Liver (tissue), 9 donors: ENCODE data around the gene KRTAP5-1. TPM values are rescaled to one million over a fixed set of nuclear protein-coding genes. Genes with fewer than 3 reads are reported as not detected.

Experiments
- DNase-seq: peaks from one replicate; pipeline ENCODE4 v3.0.0-alpha.2; 2017; ENCODE audit warnings: low spot score
- H3K27ac ChIP-seq, 2 donors: one replicate each; pipeline ENCODE4 v1.7.0; 2013; ENCODE audit warnings: inconsistent platforms in 2 of 2, low read length in 2 of 2, control low read depth in 1 of 2, low read depth in 1 of 2, mild to moderate bottlenecking in 1 of 2
- H3K27me3 ChIP-seq, 4 donors: one replicate each; pipeline versions ENCODE4 v1.6.1 to v1.7.0; 2013; ENCODE audit warnings: low read length in 3 of 4, inconsistent platforms in 1 of 4, mild to moderate bottlenecking in 1 of 4, moderate library complexity in 1 of 4; ENCODE audit not compliant: control insufficient read depth in 4 of 4, insufficient read depth in 4 of 4
- H3K36me3 ChIP-seq, 4 donors: one replicate each; pipeline versions ENCODE4 v1.6.1 to v1.7.0; 2013; ENCODE audit warnings: low read length in 3 of 4, mild to moderate bottlenecking in 3 of 4, low read depth in 1 of 4, moderate library complexity in 1 of 4; ENCODE audit not compliant: control insufficient read depth in 4 of 4, insufficient read depth in 3 of 4
- H3K4me1 ChIP-seq, 4 donors: one replicate each; pipeline versions ENCODE4 v1.6.1 to v1.7.0; 2013; ENCODE audit warnings: low read length in 3 of 4, mild to moderate bottlenecking in 3 of 4, moderate library complexity in 1 of 4; ENCODE audit not compliant: control insufficient read depth in 4 of 4, insufficient read depth in 4 of 4
- H3K4me3 ChIP-seq, 3 donors: one replicate each; pipeline versions ENCODE4 v1.6.1 to v1.7.0; 2013; ENCODE audit warnings: low read length in 3 of 3, control low read depth in 1 of 3, low read depth in 1 of 3, mild to moderate bottlenecking in 1 of 3
- H3K9ac ChIP-seq, 2 donors: one replicate each; pipeline ENCODE4 v1.7.0; 2013; ENCODE audit warnings: low read length in 2 of 2, mild to moderate bottlenecking in 2 of 2, moderate library complexity in 2 of 2, control low read depth in 1 of 2, low read depth in 1 of 2
- H3K9me3 ChIP-seq, 4 donors: one replicate each; pipeline versions ENCODE4 v1.6.1 to v1.7.0; 2013; ENCODE audit warnings: low read length in 3 of 4; ENCODE audit not compliant: control insufficient read depth in 4 of 4
- ATF3 ChIP-seq: IDR thresholded peaks from 2 replicates; pipeline ENCODE4 v1.6.1; 2016; ENCODE audit warnings: antibody characterized with exemption
- CTCF ChIP-seq: fragments of 150-350 bp; IDR thresholded peaks from 2 replicates; pipeline ENCODE4 v1.5.1; 2017; ENCODE audit warnings: improper control_type of control experiment, low read depth, low read length; ENCODE audit not compliant: missing input control
- EGR1 ChIP-seq, 2 donors: IDR thresholded peaks; 2 replicates each; pipeline ENCODE4 v1.6.1; 2016 to 2018; ENCODE audit warnings: antibody characterized with exemption in 2 of 2, low read depth in 2 of 2
- FOXA1 ChIP-seq: IDR thresholded peaks from 2 replicates; pipeline ENCODE4 v1.6.1; 2016; ENCODE audit warnings: antibody characterized with exemption
- FOXA2 ChIP-seq: IDR thresholded peaks from 2 replicates; pipeline ENCODE4 v1.6.1; 2016; ENCODE audit warnings: antibody characterized with exemption
- GABPA ChIP-seq, 2 donors: IDR thresholded peaks in 1 of 2; conservative IDR thresholded peaks in 1 of 2; 2 replicates each; pipeline ENCODE4 v1.6.1; 2016; ENCODE audit warnings: antibody characterized with exemption in 2 of 2, mild to moderate bottlenecking in 1 of 2, moderate library complexity in 1 of 2
- HNF4A ChIP-seq, 2 donors: conservative IDR thresholded peaks; 2 replicates each; pipeline ENCODE4 v1.6.1; 2016; ENCODE audit warnings: antibody characterized with exemption in 2 of 2, mild to moderate bottlenecking in 2 of 2
- HNF4G ChIP-seq: IDR thresholded peaks from 2 replicates; pipeline ENCODE4 v1.6.1; 2016; ENCODE audit warnings: antibody characterized with exemption
- JUND ChIP-seq, 2 donors: IDR thresholded peaks; 2 replicates each; pipeline ENCODE4 v1.6.1; 2016; ENCODE audit warnings: antibody characterized with exemption in 2 of 2
- MAX ChIP-seq: IDR thresholded peaks from 2 replicates; pipeline ENCODE4 v1.6.1; 2016; ENCODE audit warnings: antibody characterized with exemption
- NR2F2 ChIP-seq: IDR thresholded peaks from 2 replicates; pipeline ENCODE4 v1.6.1; 2016; ENCODE audit warnings: antibody characterized with exemption
- RAD21 ChIP-seq, 2 donors: IDR thresholded peaks; 2 replicates each; pipeline ENCODE4 v1.6.1; 2016; ENCODE audit warnings: antibody characterized with exemption in 2 of 2, mild to moderate bottlenecking in 2 of 2
- REST ChIP-seq: IDR thresholded peaks from 2 replicates; pipeline ENCODE4 v1.6.1; 2016; ENCODE audit warnings: antibody characterized with exemption, mild to moderate bottlenecking
- RXRA ChIP-seq, 2 donors: IDR thresholded peaks; 2 replicates each; pipeline ENCODE4 v1.6.1; 2017 to 2018; ENCODE audit warnings: antibody characterized with exemption in 2 of 2, mild to moderate bottlenecking in 1 of 2
- SP1 ChIP-seq: IDR thresholded peaks from 2 replicates; pipeline ENCODE4 v1.6.1; 2018; ENCODE audit warnings: antibody characterized with exemption, mild to moderate bottlenecking
- TAF1 ChIP-seq: conservative IDR thresholded peaks from 2 replicates; pipeline ENCODE4 v1.6.1; 2016; ENCODE audit warnings: antibody characterized with exemption, mild to moderate bottlenecking
- YY1 ChIP-seq: IDR thresholded peaks from 2 replicates; pipeline ENCODE4 v1.6.1; 2016; ENCODE audit warnings: antibody characterized with exemption, mild to moderate bottlenecking
- ZBTB33 ChIP-seq: IDR thresholded peaks from 2 replicates; pipeline ENCODE4 v1.6.1; 2016; ENCODE audit warnings: antibody characterized with exemption
- WGBS: extraction: QIAGEN DNeasy Blood & Tissue Kit; methylation state at CpG from one replicate; pipeline ENCODE4 v1.1.7; 2013; 5-methylcytosine and 5-hydroxymethylcytosine counted together
- polyA plus RNA-seq, 2 donors: library from polyadenylated mRNA; stranded (reverse) in 1 of 2; unstranded in 1 of 2; fragments of 200-250 nt in 1 of 2; fragments of >200 nt in 1 of 2; fragmentation: Nextera tagmentation in 1 of 2; extraction: Ambion mirVana in 1 of 2; gene quantifications; one replicate each; pipeline versions ENCODE4 v1.2.1 to v1.2.3, GENCODE V29; 2013 to 2015
- total RNA-seq, 2 donors: library from RNA; depleted of rRNA; stranded (reverse); fragments of >200 nt; gene quantifications; one replicate each; pipeline ENCODE4 v1.2.3, GENCODE V29; 2014
- donor health status: healthy.
- donor health status: healthy.
- donor health status: healthy.
- donor health status: healthy.
- donor health status: healthy.

KRTAP5-1 gene
- total and polyA plus RNA-seq, 4 donors: not detected

GRCh38 chr11:1556278-1556902 is 28.7 kb downstream of the KRTAP5-1 start:
- Histone ChIP-seq H3K36me3 (no peaks in the 10 kb centered on the region), H3K27ac (no peak overlapping the region), H3K9ac (no peak overlapping the region), H3K27me3 (no peaks in the 10 kb centered on the region), H3K4me1 (peaks cover 3 to 23% (median 14%) of the 10 kb centered on the region in 4 donors), H3K4me3 (no peak overlapping the region), H3K9me3 (no peaks in the 10 kb centered on the region)
- TF ChIP-seq HNF4A (conservative IDR thresholded peaks at IDR 0.05): no peak
- TF ChIP-seq YY1: no peak
- no peak for TF ChIP-seq MAX
- no peak for TF ChIP-seq RAD21 (IDR thresholded peaks at IDR 0.05)
- TF ChIP-seq ATF3: no peak
- TF ChIP-seq TAF1: no peak
- TF ChIP-seq SP1: no peak
- no peak for TF ChIP-seq HNF4G
- no peak for TF ChIP-seq RXRA (IDR thresholded peaks at IDR 0.05)
- no peak for TF ChIP-seq FOXA2
- no peak for TF ChIP-seq REST
- TF ChIP-seq JUND (IDR thresholded peaks at IDR 0.05): no peak
- TF ChIP-seq FOXA1: no peak
- TF ChIP-seq NR2F2: no peak
- TF ChIP-seq CTCF: no peak
- TF ChIP-seq GABPA (IDR thresholded peaks at IDR 0.05 in 1 of 2, conservative IDR thresholded peaks at IDR 0.05 in 1 of 2): no peak
- TF ChIP-seq EGR1 (IDR thresholded peaks at IDR 0.05; ENCODE audit: low read depth in 2 of 2): no peak
- TF ChIP-seq ZBTB33: no peak
- WGBS: 55% methylated on average over 63 of the region's 63 CpGs
- no peak for DNase-seq
